Spleen (tissue), 7 donors: ENCODE measurements around the gene RILPL1.
A peak's percentile ranks its signal among the peaks of the same experiment; 100 is the strongest.

Source experiments
- CTCF ChIP-seq, 11 experiments: fragments of 200-600 bp in 7 of 11; fragments of 450-650 bp in 4 of 11; sonication (generic) in 4 of 11; IDR thresholded peaks in 8 of 11; conservative IDR thresholded peaks in 3 of 11; 1 replicate in 7 of 11; 2 replicates in 4 of 11; pipeline versions ENCODE4 v1.4.0 to v1.8.0; 2016 to 2021; ENCODE audit warnings: antibody characterized with exemption in 11 of 11, inconsistent platforms in 4 of 11, mild to moderate bottlenecking in 1 of 11
- POLR2A ChIP-seq, 3 donors: fragments of 450-650 bp; IDR thresholded peaks; one replicate each; pipeline ENCODE4 v1.5.1; 2017; ENCODE audit warnings: antibody characterized with exemption in 3 of 3, mild to moderate bottlenecking in 1 of 3
- POLR2AphosphoS5 ChIP-seq, 3 donors: sonication (generic); formaldehyde crosslinking; IDR thresholded peaks; one replicate each; pipeline ENCODE4 v1.5.1; 2017; ENCODE audit warnings: antibody characterized with exemption in 3 of 3
- donor health status: DM: no; HTN: no; CAD: no; lungs with moderate emphysema.
- donor health status: DM: no; HTN: no; CAD: no.
- donor health status: DM: no; HTN: no; CAD: no.

DNA sequence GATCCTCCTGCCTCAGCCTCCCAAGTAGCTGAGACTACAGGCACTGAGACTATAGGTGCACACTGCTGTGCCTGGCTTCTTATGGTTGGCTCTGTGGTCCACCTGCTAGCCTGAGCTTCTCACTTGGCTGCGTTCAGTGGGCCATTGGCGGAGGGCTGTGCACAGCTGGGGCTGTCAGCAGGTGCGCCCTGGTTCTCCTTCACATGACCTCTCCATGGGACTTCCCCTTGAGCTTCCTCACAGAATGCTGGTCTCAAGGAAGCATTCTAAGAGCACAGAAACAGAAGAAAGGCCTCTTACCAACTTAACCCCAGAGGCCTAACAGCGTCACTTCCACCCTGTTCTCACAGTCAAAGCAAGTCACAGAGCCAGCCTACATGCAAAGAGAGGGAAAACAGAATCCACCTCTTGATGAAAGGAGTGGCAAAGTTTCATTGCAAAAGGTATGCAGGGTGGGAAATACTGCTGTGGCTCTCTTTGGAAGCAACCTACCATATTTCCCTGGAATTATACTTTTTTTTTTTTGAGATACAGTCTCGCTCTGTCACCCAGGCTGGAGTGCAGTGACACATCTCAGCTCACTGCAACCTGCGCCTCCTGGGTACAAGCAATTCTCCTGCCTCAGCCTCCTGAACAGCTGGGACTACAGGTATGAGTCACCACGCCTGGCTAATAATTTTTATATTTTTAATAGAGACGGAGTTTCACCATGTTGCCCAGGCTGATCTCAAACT lies 106.3 kb downstream of the RILPL1 start:
- TF ChIP-seq POLR2A (IDR thresholded peaks at IDR 0.05) (no peak), CTCF (IDR thresholded peaks at IDR 0.05 in 8 of 11, conservative IDR thresholded peaks at IDR 0.05 in 3 of 11) (peak in 2 of 11 experiments; percentile 11 to 15), POLR2AphosphoS5 (IDR thresholded peaks at IDR 0.05) (peak; percentile 77 to 87 (median 79))
